Measurements from ENCODE around the gene TRIM66.

The TRIM66 gene

GRCh38 chr11:8621147-8621546 is 61.3 kb downstream of the TRIM66 start:
- Histone ChIP-seq H3K9me3 (ENCODE audit: severe bottlenecking) (no peaks in the 10 kb centered on the region), H3K27me3 (ENCODE audit: insufficient read depth, poor library complexity, severe bottlenecking) (no peaks in the 10 kb centered on the region), H3K27ac (ENCODE audit: poor library complexity, severe bottlenecking) (no peak overlapping the region), H3K4me3 (ENCODE audit: severe bottlenecking) (no peak overlapping the region), H3K36me3 (ENCODE audit: low read depth) (peaks cover 4% of the 10 kb centered on the region; the same call in 1 of the 2 replicates), H3K4me1 (ENCODE audit: insufficient read depth, poor library complexity, severe bottlenecking) (no peaks in the 10 kb centered on the region)
- DNase-seq (ENCODE audit: low spot score) (no peak), ATAC-seq (ENCODE audit: low read depth) (no peak)
- TF ChIP-seq CTCF (IDR thresholded peaks at IDR 0.05; ENCODE audit: poor library complexity, severe bottlenecking), result no peak

- no peak for DNase-seq (ENCODE audit: low spot score)
- H3K36me3 ChIP-seq (ENCODE audit: low read depth), result peaks cover 4% of the 10 kb centered on the region; the same call in 1 of the 2 replicates
These were observed 65.4 kb downstream of the TRIM66 start for GRCh38 chr11:8617063-8617462.

GRCh38 chr11:8615291-8616032 is 67.0 kb downstream of the TRIM66 start:
- no peaks in the 10 kb centered on the region for H3K36me3 ChIP-seq (ENCODE audit: low read depth)
- no peaks in the 10 kb centered on the region for H3K9me3 ChIP-seq (ENCODE audit: severe bottlenecking)
- TF ChIP-seq CTCF (IDR thresholded peaks at IDR 0.05; ENCODE audit: poor library complexity, severe bottlenecking), result no peak
- DNase-seq (ENCODE audit: low spot score) (no peak), ATAC-seq (ENCODE audit: low read depth) (no peak)
- H3K4me1 ChIP-seq (ENCODE audit: insufficient read depth, poor library complexity, severe bottlenecking), result no peaks in the 10 kb centered on the region
- H3K27ac ChIP-seq (ENCODE audit: poor library complexity, severe bottlenecking), result no peak overlapping the region
- H3K4me3 ChIP-seq (ENCODE audit: severe bottlenecking), result no peak overlapping the region
- H3K27me3 ChIP-seq (ENCODE audit: insufficient read depth, poor library complexity, severe bottlenecking), result no peaks in the 10 kb centered on the region

More at GRCh38 chr11:8617063-8617462, 65.4 kb downstream of the TRIM66 start:
- Histone ChIP-seq H3K4me3 (ENCODE audit: severe bottlenecking) (no peak overlapping the region), H3K4me1 (ENCODE audit: insufficient read depth, poor library complexity, severe bottlenecking) (no peaks in the 10 kb centered on the region), H3K27me3 (ENCODE audit: insufficient read depth, poor library complexity, severe bottlenecking) (no peaks in the 10 kb centered on the region), H3K9me3 (ENCODE audit: severe bottlenecking) (no peaks in the 10 kb centered on the region), H3K27ac (ENCODE audit: poor library complexity, severe bottlenecking) (no peak overlapping the region)
- no peak for ATAC-seq (ENCODE audit: low read depth)
- TF ChIP-seq CTCF (IDR thresholded peaks at IDR 0.05; ENCODE audit: poor library complexity, severe bottlenecking), result no peak

GRCh38 chr11:8614497-8614896 is 68.0 kb downstream of the TRIM66 start:
- no peaks in the 10 kb centered on the region for H3K9me3 ChIP-seq (ENCODE audit: severe bottlenecking)
- H3K36me3 ChIP-seq (ENCODE audit: low read depth), result no peaks in the 10 kb centered on the region
- DNase-seq (ENCODE audit: low spot score) (no peak), ATAC-seq (ENCODE audit: low read depth) (no peak)
- H3K27ac ChIP-seq (ENCODE audit: poor library complexity, severe bottlenecking), result no peak overlapping the region
- H3K4me3 ChIP-seq (ENCODE audit: severe bottlenecking), result no peak overlapping the region
- no peaks in the 10 kb centered on the region for H3K4me1 ChIP-seq (ENCODE audit: insufficient read depth, poor library complexity, severe bottlenecking)
- H3K27me3 ChIP-seq (ENCODE audit: insufficient read depth, poor library complexity, severe bottlenecking), result no peaks in the 10 kb centered on the region
- no peak for TF ChIP-seq CTCF (IDR thresholded peaks at IDR 0.05; ENCODE audit: poor library complexity, severe bottlenecking)

GRCh38 chr11:8613036-8613435 is 69.4 kb downstream of the TRIM66 start:
- H3K4me1 ChIP-seq (ENCODE audit: insufficient read depth, poor library complexity, severe bottlenecking), result no peaks in the 10 kb centered on the region
- DNase-seq (ENCODE audit: low spot score) (no peak), ATAC-seq (ENCODE audit: low read depth) (no peak)
- no peaks in the 10 kb centered on the region for H3K9me3 ChIP-seq (ENCODE audit: severe bottlenecking)
- H3K27me3 ChIP-seq (ENCODE audit: insufficient read depth, poor library complexity, severe bottlenecking), result no peaks in the 10 kb centered on the region
- TF ChIP-seq CTCF (IDR thresholded peaks at IDR 0.05; ENCODE audit: poor library complexity, severe bottlenecking), result no peak
- H3K4me3 ChIP-seq (ENCODE audit: severe bottlenecking), result no peak overlapping the region
- H3K27ac ChIP-seq (ENCODE audit: poor library complexity, severe bottlenecking), result no peak overlapping the region
- H3K36me3 ChIP-seq (ENCODE audit: low read depth), result no peaks in the 10 kb centered on the region

Measured in RWPE2 (cell line).